COR-L47 (cell line): ENCODE data around the gene HOXA10.

Experiments
- DNase-seq: peaks from one replicate; lab custom pipeline; 2025; lab: John Stamatoyannopoulos, UW

HOXA10 gene

DNA sequence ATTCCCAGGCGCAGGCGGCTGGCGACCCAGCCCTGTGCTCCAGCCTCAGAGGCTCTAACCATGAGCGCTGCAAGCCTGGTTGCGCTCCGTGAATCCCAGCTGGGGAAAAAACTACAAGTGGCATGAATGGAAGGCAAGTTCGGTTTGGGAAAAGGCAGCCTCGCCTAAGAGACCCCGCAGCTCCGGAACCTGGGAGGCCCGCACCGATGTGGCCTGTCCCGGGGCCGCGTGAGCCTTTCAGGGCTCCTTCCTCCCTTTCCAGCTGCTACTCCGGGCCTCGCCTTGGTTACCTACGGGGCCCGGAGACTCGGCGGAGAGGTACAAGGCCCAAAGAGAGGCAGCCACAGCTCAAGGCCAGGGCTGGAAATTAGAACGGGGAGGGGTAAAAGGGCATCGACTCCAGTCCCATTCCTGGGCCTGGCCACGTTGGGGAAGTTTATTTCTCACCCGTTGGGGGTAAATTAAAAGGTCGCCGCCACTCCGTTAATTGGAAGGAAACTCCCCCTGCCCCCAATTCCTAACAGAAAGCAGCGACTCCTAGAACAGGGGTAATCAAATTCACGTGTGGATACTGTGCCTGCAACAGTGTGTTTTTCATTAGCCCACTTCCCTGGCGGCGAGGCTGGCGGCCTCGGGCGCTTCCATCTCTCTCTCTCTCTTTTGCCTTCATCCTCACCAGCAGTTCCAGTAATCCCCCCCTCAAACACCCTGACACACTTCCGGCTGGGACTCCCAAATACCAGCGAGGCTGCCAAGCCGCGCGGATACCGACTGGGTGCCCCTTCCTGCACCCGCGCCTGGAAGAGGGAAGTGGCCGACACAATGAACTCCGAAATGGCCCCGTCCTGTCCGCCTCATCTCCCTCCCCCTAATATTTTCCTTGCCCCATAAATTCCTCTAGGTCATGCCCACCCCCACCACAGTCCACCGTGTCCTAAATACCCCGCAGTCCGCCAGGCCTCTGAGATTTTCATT, 7.3 kb downstream of the HOXA10 start:
- peak; percentile 22 for DNase-seq

DNA sequence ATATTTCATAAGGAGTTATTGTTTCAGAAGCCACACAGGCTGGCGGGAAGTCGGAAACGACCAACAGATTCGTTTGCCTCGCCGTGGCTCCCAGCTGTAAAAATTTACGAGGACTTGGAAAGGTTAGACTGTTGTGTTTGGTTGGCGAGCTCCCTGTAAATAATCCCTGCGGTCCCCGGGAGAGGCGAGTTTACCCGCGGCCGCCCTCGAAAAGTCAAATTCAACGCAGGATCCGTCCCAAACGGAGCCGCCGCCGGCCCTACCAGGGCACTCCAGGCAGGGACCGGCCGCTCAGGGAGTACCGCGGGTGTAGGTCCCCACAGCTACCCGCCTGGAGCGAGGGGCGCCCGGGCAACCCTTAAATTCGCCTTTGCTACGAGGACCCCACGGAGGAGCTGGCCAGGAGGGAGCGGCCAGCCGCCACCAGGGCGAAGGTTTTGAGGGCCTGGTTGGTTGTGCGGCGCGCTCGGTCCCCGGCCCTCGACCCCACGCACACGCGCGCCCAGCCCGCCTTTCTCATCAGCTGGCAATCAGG, 8.1 kb downstream of the HOXA10 start:
- DNase-seq: no peak

DNA sequence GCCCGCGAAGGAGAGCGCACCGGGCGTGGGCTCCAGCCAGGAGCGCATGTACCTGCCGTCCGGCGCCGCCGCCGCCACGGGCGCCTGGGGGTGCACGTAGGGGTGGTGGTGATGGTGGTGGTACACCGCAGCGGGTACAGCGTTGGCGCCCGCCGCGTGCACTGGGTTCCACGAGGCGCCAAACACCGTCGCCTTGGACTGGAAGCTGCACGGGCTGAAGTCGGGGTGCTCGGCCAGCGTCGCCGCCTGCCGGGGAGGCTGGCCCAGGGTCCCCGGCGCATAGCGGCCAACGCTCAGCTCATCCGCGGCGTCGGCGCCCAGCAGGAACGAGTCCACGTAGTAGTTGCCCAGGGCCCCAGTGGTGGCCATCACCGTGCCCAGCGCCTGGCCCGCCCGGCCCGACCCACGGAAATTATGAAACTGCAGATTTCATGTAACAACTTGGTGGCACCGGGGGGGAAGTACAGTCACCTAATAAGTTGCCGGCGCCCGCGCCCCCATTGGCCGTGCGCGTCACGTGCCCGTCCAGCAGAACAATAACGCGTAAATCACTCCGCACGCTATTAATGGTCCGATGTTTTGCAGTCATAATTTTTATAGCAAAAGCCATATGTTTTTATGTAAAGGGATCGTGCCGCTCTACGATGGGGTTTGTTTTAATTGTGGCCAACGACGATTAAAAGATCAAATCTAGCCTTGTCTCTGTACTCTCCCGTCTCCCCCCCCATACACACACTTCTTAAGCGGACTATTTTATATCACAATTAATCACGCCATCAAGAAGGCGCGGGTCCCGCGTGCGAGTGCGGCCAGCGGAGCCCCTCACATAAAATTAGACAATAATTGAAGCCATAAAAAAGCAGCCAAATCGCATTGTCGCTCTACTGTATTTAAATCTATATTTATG, 8.8 kb downstream of the HOXA10 start, which contains the start of gene HOXA9:
HOXA9 (minus strand) TSS at position 449 of the 907 bp plus-strand sequence; CDS start at position 369, 80 bp downstream.
- no peak for DNase-seq

DNA sequence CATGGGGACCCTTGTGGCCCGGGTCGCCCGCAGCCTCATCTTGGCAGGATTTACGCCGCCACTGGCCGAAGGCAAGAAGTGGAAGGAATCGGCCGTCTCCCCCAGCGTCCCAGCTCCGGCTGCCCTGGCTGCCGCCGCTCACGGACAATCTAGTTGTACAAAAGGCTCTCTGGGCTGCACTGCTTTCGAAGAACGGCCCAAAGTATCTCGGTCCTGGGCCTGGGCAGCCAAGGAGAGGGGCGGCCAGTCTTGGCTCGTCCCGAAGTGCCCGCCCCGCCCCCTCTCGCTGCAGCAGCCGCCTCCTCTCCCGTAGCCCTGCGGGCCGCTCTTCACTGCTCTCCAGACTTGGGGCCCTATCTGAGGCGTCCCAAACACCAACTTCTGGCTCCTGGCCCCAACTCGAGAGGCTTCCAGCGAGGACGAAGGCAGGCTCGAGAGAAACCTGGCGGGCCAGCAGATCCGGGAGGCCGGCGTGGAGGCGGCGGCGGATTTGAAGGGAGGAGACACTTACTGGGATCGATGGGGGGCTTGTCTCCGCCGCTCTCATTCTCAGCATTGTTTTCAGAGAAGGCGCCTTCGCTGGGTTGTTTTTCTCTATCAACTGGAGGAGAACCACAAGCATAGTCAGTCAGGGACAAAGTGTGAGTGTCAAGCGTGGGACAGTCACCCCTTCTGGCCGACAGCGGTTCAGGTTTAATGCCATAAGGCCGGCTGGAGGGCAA, 9.6 kb downstream of the HOXA10 start:
- DNase-seq: no peak

DNA sequence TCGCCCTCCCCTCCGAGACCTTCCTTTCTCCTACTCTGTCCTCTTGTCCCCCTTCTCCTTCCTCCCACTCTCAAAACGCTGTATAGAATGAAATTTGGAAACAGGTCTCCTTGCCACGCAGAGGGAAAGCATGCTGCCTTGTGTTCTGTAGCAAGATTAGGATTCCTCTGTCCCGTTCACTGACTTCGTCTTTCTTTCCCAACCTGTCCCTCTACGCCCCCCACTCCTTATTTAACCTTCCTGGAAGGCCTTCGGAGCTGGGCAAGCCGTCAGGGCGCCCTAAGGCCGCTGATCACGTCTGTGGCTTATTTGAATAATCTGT, 10.1 kb downstream of the HOXA10 start:
- no peak for DNase-seq

DNA sequence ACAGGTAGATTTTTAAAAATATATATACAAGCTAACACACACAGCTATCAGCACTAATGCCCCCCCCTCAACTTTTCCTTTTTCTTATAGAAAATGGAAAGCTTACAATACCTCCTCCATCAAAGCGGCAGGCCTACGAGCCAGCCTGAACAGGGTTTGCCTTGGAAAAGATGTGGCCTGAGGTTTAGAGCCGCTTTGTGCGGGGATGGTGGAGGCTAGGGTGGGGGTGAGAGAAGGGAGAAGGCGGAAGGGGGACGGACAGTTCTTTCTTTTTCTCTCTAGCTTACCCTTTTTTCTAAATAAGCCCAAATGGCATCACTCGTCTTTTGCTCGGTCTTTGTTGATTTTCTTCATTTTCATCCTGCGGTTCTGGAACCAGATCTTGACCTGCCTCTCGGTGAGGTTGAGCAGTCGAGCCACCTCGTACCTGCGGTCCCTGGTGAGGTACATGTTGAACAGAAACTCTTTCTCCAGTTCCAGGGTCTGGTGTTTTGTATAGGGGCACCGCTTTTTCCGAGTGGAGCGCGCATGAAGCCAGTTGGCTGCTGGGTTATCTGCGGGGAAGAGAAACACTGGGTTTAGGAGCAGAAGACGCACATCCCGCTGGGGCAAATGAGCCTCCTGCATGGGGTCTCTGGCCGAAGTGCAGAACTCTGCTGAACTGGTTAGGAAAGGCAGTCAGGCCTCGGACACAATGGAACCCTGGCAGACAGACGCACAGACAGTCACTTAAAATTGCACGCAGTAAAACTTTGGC, 10.7 kb downstream of the HOXA10 start:
- DNase-seq: no peak

DNA sequence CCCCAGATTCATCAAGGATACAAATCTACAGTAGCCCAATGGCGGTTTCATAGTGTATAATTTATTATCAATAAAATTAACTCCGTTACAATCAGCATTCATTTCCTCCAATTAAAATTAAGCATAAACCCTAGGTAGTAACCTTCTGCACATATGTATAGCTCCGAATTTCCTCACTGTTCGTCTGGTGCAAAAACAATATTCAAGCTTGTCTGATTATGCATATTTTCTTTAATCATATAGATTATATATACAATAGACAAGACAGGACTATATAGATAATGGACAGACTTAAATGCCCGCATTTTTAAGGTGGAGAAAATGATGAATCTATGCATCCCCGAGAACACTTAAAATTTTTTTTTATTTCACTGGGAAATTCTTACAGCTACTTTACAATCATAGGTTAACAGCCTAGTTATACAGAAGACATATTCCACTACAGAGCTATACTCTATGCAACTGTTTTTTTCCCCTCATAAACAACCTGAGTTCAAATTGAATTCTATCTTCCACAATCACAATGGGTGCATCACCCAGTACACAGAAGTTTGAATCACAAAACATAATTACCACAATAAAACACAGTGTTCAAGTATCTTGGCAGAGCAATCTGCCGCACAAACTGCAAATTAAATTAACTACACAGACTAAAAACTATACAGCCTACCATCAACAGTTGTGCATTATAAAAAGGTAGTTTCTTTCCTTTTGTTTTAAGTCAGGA, 11.4 kb downstream of the HOXA10 start:
- DNase-seq: no peak

DNA sequence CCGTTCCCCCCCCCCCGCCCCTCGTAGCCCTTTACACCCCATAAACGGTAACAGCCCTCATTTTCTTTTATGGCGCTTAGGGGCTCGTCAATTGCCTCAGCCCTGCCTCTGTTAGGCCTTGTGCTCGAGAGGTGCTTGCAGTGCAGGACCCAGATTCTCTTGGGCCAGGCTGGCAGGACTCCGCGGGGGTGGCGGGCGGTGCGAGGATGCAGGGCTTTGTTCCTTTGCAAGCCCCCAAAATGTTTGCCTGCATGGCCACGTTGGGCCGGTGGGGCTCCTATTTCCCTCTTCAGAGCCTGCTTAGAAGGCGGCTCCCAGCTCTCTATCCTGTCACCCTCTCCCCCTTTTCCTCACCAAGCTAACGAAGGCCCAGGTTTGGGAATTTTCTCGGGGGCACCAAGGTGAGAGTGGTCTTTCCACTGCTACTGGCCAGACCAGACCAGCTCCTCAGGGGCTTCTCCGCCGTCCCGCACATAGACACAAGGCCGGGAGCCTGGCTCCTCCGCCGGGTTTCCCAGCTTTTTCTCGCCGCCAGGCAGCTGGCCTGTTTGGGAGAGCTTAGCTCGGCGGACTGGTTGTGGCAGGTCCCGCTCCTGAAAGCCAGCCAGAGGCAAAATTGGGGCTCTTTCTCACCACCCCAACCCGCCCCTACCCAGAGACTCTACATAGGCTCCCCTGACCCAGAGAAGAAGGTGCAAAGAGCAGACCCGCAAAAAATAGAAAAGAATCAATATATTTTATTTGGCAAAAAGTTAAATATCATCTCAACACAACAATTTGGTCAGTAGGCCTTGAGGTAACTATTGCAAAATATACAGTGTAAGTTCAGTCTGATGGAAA, 12.2 kb downstream of the HOXA10 start:
- no peak for DNase-seq

DNA sequence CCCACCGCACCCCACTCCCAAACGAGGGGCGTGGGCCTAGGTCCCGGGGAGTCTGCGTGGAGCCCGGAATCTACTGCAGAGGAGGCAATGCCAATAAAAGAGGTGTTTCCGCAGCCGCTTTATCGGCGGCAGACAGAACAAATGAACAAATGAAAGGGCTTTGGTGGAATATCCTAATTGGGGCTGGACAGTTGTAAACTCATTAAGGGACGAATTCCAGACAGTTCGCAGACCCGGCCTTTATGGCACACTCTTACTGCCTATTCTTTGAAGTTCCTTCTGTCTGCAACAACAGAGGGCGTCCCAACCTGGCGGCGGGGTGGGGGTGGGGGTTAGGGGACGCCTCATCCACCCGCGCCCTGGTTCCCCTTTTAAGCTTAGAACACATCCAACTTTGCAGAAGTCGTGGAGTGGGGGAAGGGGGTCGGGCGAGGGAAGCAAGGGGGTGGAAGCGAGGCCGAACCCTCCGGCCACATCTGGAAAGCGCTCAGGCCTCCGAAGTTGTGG, 12.9 kb downstream of the HOXA10 start:
- no peak for DNase-seq

DNA sequence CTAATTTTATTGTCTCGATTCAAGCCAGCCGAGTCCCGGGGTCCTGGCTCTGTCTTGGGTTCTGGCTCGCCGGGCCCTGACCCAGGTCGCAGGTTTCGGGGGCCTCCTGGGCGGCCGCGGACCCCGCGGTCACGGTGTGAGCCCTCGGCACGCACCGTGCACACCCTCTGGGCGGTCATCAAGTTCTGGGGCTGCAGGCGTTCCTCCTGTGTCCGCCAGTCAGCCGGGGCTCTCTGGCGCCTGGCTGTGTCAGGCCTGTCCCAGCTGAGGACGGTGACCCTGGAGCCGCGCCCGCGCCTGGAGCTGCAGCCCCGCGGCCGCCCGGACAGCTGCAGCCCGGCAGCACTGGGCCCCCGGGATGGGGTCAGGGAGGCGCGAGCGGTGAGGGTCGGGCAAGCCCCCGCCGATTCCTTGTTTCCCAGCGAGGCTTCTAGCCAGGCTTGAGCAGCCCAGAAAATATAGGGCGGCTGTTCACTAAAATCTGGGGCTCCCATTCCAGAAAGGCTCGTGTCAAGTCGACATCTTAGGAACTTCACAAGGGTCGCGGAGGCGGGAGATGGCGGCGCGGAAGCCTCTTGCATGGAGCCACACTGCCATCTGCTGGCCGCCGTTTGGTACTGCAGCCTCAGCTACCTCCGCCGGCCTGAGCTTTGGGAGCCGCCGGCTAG, 13.4 kb downstream of the HOXA10 start:
- peak; percentile 88 for DNase-seq

DNA sequence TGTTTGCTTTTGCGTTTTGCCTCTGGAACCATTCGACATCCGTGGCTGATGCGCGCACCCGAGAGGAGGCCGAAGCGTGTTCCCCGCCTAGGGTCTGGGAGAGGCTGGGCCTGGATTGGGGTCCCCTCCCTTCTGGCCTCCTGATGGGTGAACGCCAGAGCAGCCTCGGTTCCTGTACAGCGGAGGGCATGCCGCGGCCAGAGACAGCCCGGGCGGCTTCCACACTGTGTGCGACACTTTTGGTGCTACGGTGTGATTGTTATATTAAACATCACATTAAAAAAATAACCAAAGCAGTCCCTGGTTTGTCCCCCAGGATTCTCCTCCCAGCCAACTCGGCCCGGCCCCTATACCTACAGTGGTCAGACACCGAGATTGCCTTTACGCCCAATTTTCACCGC, 14.0 kb downstream of the HOXA10 start:
- no peak for DNase-seq

DNA sequence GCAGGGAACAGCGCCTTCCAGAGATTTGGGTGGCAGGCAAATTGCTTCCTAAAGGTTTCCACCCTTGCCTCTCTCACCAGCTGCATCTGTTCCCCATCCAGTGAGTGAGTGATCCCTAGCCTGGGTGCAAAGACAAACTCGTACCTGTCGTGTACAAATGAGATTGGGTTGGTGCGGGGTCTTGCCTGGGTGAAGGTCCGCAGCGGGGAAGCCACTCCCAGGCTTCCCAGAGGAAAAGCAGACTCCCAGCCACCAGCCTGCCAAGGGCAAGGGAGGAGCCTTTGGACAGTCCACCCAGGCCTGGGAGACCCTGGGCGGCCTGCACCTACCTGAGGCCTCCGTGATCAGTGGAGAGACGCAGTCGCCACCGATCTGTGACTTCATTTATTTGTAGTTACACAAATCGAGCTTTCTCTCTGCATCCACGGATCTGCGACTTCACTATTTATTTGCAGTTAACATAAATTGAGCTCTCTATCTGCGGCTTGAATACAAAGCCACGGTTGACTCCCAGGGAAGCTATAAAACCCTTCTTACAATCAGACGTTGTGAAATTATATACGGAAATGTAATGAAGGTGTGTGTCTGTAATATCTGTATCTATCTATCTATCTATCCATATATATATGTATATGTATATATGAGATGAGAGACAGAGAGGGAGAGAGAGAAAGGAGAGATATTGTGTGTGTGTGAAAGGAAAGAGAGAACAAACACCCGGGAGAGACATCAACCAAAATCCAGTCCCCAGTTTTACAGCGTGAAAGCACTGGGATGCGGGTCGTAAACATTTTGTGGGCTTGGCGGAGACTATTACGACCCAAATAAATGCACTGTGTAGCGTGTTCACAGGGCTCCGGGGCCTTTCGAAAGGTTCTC, 14.6 kb downstream of the HOXA10 start:
- DNase-seq: no peak

DNA sequence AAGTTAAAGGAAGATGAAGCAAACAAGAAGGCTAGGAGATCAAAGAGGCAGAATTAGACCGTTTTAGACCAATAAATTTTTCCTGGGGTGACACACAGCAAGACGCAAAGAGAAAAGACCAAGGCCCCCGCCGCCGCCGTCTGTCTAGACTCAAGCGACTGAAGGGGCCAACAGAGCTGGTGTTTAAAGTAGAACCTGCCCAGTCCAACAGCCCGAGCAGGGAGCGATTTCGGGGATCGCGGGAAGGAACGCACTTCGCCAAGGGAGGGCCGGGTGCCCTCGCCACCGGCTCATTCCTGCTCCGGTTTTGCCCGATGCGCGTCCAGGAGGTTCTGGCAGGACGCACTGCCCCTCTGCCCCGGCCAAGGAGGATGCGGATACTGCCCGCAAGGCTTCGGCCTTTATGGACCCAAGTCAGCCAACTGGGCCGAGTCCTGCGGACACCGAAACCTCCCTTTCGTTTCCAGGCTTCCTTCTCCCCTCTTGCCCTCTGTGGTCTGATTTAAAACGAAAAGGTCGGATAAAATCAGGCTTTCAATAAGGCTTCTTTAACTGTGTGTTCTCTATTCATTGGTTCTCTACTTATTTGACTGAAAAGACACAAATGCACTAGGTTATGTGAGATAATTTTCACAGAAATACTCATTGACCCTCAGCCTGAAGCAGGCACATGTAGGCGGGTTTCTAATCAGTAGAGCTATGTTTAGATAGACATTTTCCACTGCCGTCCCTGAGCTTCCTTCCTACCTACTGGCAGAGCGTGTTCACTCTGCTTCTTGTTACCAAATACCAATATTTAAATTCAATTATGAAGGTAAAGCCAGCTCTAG, 15.5 kb downstream of the HOXA10 start:
- no peak for DNase-seq

DNA sequence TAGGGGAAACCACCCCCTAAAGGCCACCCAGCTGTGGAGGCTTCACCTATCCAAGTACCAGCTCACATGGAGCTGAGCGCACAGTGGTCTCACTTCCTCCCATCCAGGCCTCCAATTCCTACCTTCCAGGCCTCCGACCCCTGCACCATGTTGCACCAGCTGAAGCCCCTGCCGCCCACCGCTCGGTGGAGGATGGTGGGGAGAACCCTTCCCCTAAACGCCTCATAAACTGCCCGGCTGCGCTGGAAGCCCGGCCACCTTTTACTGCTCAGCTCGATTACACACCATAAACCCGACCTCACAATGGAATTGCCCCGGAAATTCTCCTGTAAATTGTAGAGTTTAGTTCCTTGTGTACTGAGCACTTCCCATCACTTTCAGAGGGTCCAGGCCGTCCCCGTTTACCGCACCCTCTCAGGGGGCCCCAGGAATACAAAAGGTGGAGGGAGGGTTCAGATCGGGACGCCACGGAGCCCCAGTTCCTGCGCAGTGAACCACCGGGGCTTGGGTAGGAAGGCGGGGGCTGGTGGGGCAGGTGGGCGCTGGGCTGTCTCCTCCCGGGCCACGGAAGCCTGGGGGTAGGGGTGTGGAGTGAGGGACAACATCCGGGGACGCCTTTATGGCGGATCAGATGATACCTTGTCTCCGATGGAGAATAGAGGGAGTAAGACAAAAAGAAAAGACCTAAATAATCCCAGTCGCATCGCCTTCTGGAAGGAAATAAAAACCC, 16.3 kb downstream of the HOXA10 start:
- no peak for DNase-seq

DNA sequence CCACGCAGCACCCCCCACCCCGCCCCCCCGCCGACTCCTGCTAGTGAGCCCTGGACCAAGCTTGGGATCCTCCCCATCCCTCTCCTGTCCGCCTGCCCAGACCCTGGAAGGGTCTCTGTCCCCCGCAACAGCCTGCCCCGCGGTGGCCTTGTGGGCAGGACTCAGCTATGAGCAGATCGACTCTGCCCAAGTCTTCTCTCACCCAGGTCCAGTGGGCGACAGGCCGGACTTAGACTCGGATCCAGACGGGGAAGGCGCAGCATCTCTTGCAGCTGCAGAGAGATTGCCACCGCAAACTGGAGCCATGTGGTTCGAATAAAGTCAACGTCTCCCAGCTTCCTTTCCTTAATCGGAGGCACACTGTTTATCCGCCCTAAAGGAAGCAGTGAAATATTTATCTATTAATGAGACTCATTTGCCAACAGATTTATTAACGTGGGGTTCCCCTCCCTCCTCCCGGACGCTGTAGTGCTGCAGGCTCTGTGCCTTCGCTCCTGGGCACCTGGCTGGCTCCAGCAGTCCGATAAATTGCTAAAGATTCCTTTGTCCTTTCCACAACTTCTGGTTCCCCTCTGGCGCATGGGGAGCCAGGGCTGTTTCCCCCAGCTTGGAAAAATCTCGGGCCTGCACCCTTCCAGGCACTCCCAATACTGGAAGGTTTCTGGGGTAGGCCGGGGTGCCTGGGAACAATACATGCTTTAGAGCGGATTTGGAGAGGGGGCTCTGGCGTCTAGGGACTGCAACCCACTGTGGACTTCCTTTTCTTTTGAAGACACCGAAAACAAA, 17.0 kb downstream of the HOXA10 start:
- DNase-seq: no peak
